Measurements from ENCODE around the gene COL10A1.

COL10A1 gene

DNA sequence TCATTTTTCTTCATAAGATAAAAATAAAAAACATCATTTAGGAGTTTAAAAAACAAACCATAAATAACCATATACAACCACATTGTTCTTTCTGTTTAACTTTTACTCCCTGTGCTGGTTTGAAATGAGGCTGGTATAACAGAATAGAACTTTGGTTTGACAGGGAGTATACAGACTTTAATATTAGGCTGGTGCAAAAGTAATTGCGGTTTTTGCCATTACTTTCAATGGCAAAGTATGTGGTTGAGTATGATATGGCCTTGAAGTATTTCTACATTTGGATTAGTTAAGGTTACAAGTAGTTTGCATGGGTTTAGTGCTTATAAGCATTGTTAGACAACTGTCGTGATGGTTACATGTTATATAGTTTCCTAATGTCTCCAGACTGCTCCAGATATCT is 29.0 kb upstream of the COL10A1 start:
- H3K9me3 ChIP-seq (ENCODE audit: low read length): no peaks in the 10 kb centered on the region
- H3K9me2 ChIP-seq (ENCODE audit: low read depth, low read length): no peaks in the 10 kb centered on the region
- no peak overlapping the region for H2AFZ ChIP-seq (ENCODE audit: low read length)
- H3K9ac ChIP-seq (ENCODE audit: low read length): no peak overlapping the region
- H3K36me3 ChIP-seq (ENCODE audit: insufficient read depth, low read length): no peaks in the 10 kb centered on the region
- H3K4me1 ChIP-seq (ENCODE audit: insufficient read depth, low read length, severe bottlenecking): no peaks in the 10 kb centered on the region
- H3K79me2 ChIP-seq (ENCODE audit: insufficient read depth, low read length): no peaks in the 10 kb centered on the region
- H3K27ac ChIP-seq (ENCODE audit: low read depth, low read length, poor library complexity, severe bottlenecking): no peak overlapping the region
- no peaks in the 10 kb centered on the region for H3F3A ChIP-seq (ENCODE audit: insufficient read depth, low read length)
- no peak overlapping the region for H3K4me2 ChIP-seq (ENCODE audit: low read length)
- H4K20me1 ChIP-seq (ENCODE audit: insufficient read depth, low read length): no peaks in the 10 kb centered on the region
- no peaks in the 10 kb centered on the region for H3K27me3 ChIP-seq (ENCODE audit: insufficient read depth, low read length)
- TF ChIP-seq, protein P1, sequence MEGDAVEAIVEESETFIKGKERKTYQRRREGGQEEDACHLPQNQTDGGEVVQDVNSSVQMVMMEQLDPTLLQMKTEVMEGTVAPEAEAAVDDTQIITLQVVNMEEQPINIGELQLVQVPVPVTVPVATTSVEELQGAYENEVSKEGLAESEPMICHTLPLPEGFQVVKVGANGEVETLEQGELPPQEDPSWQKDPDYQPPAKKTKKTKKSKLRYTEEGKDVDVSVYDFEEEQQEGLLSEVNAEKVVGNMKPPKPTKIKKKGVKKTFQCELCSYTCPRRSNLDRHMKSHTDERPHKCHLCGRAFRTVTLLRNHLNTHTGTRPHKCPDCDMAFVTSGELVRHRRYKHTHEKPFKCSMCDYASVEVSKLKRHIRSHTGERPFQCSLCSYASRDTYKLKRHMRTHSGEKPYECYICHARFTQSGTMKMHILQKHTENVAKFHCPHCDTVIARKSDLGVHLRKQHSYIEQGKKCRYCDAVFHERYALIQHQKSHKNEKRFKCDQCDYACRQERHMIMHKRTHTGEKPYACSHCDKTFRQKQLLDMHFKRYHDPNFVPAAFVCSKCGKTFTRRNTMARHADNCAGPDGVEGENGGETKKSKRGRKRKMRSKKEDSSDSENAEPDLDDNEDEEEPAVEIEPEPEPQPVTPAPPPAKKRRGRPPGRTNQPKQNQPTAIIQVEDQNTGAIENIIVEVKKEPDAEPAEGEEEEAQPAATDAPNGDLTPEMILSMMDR (IDR thresholded peaks at IDR 0.05; ENCODE audit: low read length): no peak
- no peak for TF ChIP-seq EZH2 (IDR thresholded peaks at IDR 0.05; ENCODE audit: borderline replicate concordance, low read length)
- no peak overlapping the region for H3K4me3 ChIP-seq (ENCODE audit: low read depth, low read length, poor library complexity, severe bottlenecking)

DNA sequence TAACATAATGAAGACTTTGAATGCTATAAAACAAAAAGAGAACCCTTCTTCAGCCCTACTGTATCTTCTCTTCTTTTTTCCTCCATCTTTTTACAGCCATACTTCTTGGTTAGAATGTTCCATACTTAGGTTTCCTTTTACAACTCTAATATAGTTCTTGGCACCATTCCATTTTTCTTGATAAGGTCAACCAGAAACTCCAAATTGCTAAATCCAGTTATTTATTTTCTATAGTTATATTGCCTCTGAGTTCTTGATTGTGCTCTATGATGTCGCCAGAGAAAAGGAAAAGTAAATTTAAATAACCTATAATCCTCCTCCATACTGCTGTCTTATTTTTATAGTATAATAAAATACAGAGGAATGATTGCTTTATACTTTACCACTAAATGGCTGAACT is 26.7 kb upstream of the COL10A1 start:
- Histone ChIP-seq H3K27ac (ENCODE audit: low read depth, low read length, poor library complexity, severe bottlenecking) (no peak overlapping the region), H3K27me3 (ENCODE audit: insufficient read depth, low read length) (no peaks in the 10 kb centered on the region), H3K36me3 (ENCODE audit: insufficient read depth, low read length) (no peaks in the 10 kb centered on the region), H3K4me2 (ENCODE audit: low read length) (no peak overlapping the region), H3K79me2 (ENCODE audit: insufficient read depth, low read length) (no peaks in the 10 kb centered on the region), H4K20me1 (ENCODE audit: insufficient read depth, low read length) (no peaks in the 10 kb centered on the region), H2AFZ (ENCODE audit: low read length) (no peak overlapping the region), H3K9me3 (ENCODE audit: low read length) (no peaks in the 10 kb centered on the region), H3K9me2 (ENCODE audit: low read depth, low read length) (no peaks in the 10 kb centered on the region), H3F3A (ENCODE audit: insufficient read depth, low read length) (no peaks in the 10 kb centered on the region), H3K9ac (ENCODE audit: low read length) (no peak overlapping the region), H3K4me1 (ENCODE audit: insufficient read depth, low read length, severe bottlenecking) (no peaks in the 10 kb centered on the region), H3K4me3 (ENCODE audit: low read depth, low read length, poor library complexity, severe bottlenecking) (no peak overlapping the region)
- TF ChIP-seq, protein P1 (IDR thresholded peaks at IDR 0.05; ENCODE audit: low read length): no peak
- no peak for TF ChIP-seq EZH2 (IDR thresholded peaks at IDR 0.05; ENCODE audit: borderline replicate concordance, low read length)

DNA sequence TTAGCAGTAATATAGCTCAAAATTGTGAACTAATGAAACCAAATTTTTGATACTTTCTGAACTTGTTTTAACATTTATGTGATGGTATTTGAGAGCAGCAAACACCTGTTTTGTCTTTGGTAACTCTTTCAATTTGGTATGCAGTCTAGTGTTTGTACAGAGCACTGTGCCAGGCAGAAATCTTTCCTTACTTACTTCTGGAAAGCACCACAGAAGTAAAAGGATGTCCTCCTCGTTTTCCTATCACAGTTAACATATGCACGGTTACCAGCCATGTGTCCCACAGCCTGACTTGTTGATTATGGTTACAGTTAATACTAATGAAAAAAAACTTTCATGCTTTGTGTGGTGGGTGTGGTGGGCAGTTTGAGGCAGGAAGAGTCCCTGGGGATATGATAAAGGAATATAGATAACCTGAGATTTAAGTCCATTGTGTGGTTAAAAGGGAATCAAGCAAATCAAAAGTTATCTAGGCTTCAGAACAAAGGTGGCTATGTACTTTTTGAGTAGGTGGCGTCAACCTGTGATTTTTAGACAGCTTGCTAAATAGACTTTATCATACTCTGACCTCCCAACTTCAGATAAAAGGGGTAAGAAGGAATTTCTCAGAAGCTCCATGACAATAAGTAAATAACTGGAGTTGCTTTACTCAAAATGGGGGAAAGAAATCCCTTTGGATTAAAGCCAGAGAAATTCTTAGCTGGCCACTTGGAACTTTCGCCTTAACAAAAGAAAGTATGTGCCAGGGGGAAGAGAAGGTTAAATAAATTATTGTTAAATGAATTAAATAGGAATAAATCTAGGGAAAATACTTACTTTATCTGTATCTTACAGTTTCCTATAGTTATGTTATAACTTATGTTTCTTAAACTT is 20.1 kb upstream of the COL10A1 start:
- Histone ChIP-seq H3K4me1 (ENCODE audit: insufficient read depth, low read length, severe bottlenecking) (no peaks in the 10 kb centered on the region), H3K4me3 (ENCODE audit: low read depth, low read length, poor library complexity, severe bottlenecking) (no peak overlapping the region), H3K36me3 (ENCODE audit: insufficient read depth, low read length) (no peaks in the 10 kb centered on the region), H3K27ac (ENCODE audit: low read depth, low read length, poor library complexity, severe bottlenecking) (no peak overlapping the region), H3K4me2 (ENCODE audit: low read length) (no peak overlapping the region), H3K9ac (ENCODE audit: low read length) (no peak overlapping the region), H3K27me3 (ENCODE audit: insufficient read depth, low read length) (no peaks in the 10 kb centered on the region), H2AFZ (ENCODE audit: low read length) (no peak overlapping the region), H3F3A (ENCODE audit: insufficient read depth, low read length) (no peaks in the 10 kb centered on the region), H3K9me3 (ENCODE audit: low read length) (no peaks in the 10 kb centered on the region), H3K79me2 (ENCODE audit: insufficient read depth, low read length) (no peaks in the 10 kb centered on the region), H4K20me1 (ENCODE audit: insufficient read depth, low read length) (no peaks in the 10 kb centered on the region), H3K9me2 (ENCODE audit: low read depth, low read length) (no peaks in the 10 kb centered on the region)
- TF ChIP-seq, protein P1 (IDR thresholded peaks at IDR 0.05; ENCODE audit: low read length): no peak
